ENCODE data around the gene FHIT.

The FHIT gene

GRCh38 chr3:61158216-61158615, 93.0 kb downstream of the FHIT start:
- H3K27me3 ChIP-seq (ENCODE audit: control insufficient read depth, insufficient read depth, low read length), result no peaks in the 10 kb centered on the region
- H3K4me1 ChIP-seq (ENCODE audit: control insufficient read depth, insufficient read depth, low read length), result no peaks in the 10 kb centered on the region
- no peak overlapping the region for H3K9ac ChIP-seq (ENCODE audit: low read length)

GRCh38 chr3:61157414-61157813, 93.8 kb downstream of the FHIT start:
- H3K27ac ChIP-seq (ENCODE audit: low read depth, low read length), result no peak overlapping the region
- no peaks in the 10 kb centered on the region for H3K36me3 ChIP-seq (ENCODE audit: control insufficient read depth, insufficient read depth, low read length)
- no peaks in the 10 kb centered on the region for H3K27me3 ChIP-seq (ENCODE audit: control insufficient read depth, insufficient read depth, low read length)
- no peak overlapping the region for H3K9ac ChIP-seq (ENCODE audit: low read length)
- no peak overlapping the region for H3K4me3 ChIP-seq (ENCODE audit: low read length)
- H3K4me1 ChIP-seq (ENCODE audit: control insufficient read depth, insufficient read depth, low read length), result no peaks in the 10 kb centered on the region

More at GRCh38 chr3:61158216-61158615, 93.0 kb downstream of the FHIT start:
- no peak overlapping the region for H3K27ac ChIP-seq (ENCODE audit: low read depth, low read length)
- no peaks in the 10 kb centered on the region for H3K36me3 ChIP-seq (ENCODE audit: control insufficient read depth, insufficient read depth, low read length)
- no peak overlapping the region for H3K4me3 ChIP-seq (ENCODE audit: low read length)

GRCh38 chr3:61155701-61156292, 95.5 kb downstream of the FHIT start:
- Histone ChIP-seq H3K27me3 (ENCODE audit: control insufficient read depth, insufficient read depth, low read length) (no peaks in the 10 kb centered on the region), H3K4me1 (ENCODE audit: control insufficient read depth, insufficient read depth, low read length) (no peaks in the 10 kb centered on the region), H3K36me3 (ENCODE audit: control insufficient read depth, insufficient read depth, low read length) (no peaks in the 10 kb centered on the region), H3K9ac (ENCODE audit: low read length) (no peak overlapping the region), H3K4me3 (ENCODE audit: low read length) (no peak overlapping the region), H3K27ac (ENCODE audit: low read depth, low read length) (no peak overlapping the region)

GRCh38 chr3:61154457-61155198, 96.6 kb downstream of the FHIT start:
- Histone ChIP-seq H3K36me3 (ENCODE audit: control insufficient read depth, insufficient read depth, low read length) (no peaks in the 10 kb centered on the region), H3K9ac (ENCODE audit: low read length) (no peak overlapping the region), H3K27me3 (ENCODE audit: control insufficient read depth, insufficient read depth, low read length) (no peaks in the 10 kb centered on the region), H3K27ac (ENCODE audit: low read depth, low read length) (no peak overlapping the region), H3K4me3 (ENCODE audit: low read length) (no peak overlapping the region), H3K4me1 (ENCODE audit: control insufficient read depth, insufficient read depth, low read length) (no peaks in the 10 kb centered on the region)

- Histone ChIP-seq H3K4me1 (ENCODE audit: control insufficient read depth, insufficient read depth, low read length) (no peaks in the 10 kb centered on the region), H3K4me3 (ENCODE audit: low read length) (no peak overlapping the region), H3K36me3 (ENCODE audit: control insufficient read depth, insufficient read depth, low read length) (no peaks in the 10 kb centered on the region), H3K9ac (ENCODE audit: low read length) (no peak overlapping the region), H3K27me3 (ENCODE audit: control insufficient read depth, insufficient read depth, low read length) (no peaks in the 10 kb centered on the region), H3K27ac (ENCODE audit: low read depth, low read length) (no peak overlapping the region)
Measured at GRCh38 chr3:61152071-61152470, 99.2 kb downstream of the FHIT start.

- no peaks in the 10 kb centered on the region for H3K4me1 ChIP-seq (ENCODE audit: control insufficient read depth, insufficient read depth, low read length)
- H3K27ac ChIP-seq (ENCODE audit: low read depth, low read length), result no peak overlapping the region
- H3K36me3 ChIP-seq (ENCODE audit: control insufficient read depth, insufficient read depth, low read length), result no peaks in the 10 kb centered on the region
- H3K4me3 ChIP-seq (ENCODE audit: low read length), result no peak overlapping the region
- H3K27me3 ChIP-seq (ENCODE audit: control insufficient read depth, insufficient read depth, low read length), result no peaks in the 10 kb centered on the region
- H3K9ac ChIP-seq (ENCODE audit: low read length), result no peak overlapping the region
Measured at GRCh38 chr3:61149236-61149635, 102.0 kb downstream of the FHIT start.

DNA sequence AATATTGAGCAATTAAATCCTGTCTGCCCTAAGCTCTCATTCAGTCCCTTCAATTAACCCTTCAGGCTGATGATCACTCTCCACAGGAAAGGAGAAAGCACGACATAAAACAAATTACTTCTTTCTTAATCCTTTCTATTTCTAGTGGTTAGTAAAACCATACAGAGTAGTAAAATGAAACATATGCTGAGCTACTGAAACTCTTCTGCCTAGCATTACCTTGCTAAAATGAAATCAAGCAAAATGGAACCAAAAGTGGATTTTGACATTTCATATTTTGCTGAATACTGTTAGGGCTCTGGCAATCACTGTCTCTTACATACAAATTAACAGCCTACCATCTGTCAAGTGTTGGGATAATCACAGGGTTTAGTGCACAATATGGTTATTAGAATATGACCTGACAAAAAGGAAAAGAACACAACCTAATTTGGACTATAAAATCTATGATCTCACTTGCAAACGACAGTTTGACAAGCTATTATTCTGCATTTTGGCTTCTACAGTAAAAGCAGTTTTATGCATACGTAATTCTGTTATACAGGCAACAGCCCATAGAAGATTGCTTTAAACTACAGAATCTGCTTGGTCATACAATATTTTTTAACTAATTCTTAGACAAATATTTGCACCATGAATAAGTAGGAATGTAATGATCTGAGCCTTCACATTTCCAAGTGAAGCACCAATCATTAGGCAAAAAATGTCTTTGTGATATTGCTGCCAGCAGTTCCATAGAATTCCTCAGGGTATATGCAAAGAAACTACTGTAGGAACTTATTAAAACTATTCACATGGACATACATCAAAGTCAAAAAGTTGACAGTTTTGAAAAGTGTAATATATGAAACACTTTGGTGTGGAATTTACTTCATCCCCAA, 105.0 kb downstream of the FHIT start:
- H3K27me3 ChIP-seq (ENCODE audit: control insufficient read depth, insufficient read depth, low read length), result no peaks in the 10 kb centered on the region
- H3K4me1 ChIP-seq (ENCODE audit: control insufficient read depth, insufficient read depth, low read length), result no peaks in the 10 kb centered on the region
- H3K27ac ChIP-seq (ENCODE audit: low read depth, low read length), result no peak overlapping the region
- no peaks in the 10 kb centered on the region for H3K36me3 ChIP-seq (ENCODE audit: control insufficient read depth, insufficient read depth, low read length)
- no peak overlapping the region for H3K4me3 ChIP-seq (ENCODE audit: low read length)
- H3K9ac ChIP-seq (ENCODE audit: low read length), result no peak overlapping the region

- no peaks in the 10 kb centered on the region for H3K27me3 ChIP-seq (ENCODE audit: control insufficient read depth, insufficient read depth, low read length)
- no peaks in the 10 kb centered on the region for H3K36me3 ChIP-seq (ENCODE audit: control insufficient read depth, insufficient read depth, low read length)
- H3K27ac ChIP-seq (ENCODE audit: low read depth, low read length), result no peak overlapping the region
- no peak overlapping the region for H3K9ac ChIP-seq (ENCODE audit: low read length)
- no peaks in the 10 kb centered on the region for H3K4me1 ChIP-seq (ENCODE audit: control insufficient read depth, insufficient read depth, low read length)
- no peak overlapping the region for H3K4me3 ChIP-seq (ENCODE audit: low read length)
Measured at GRCh38 chr3:61141697-61142096, 109.6 kb downstream of the FHIT start.

GRCh38 chr3:61141227-61141626, 110.0 kb downstream of the FHIT start:
- Histone ChIP-seq H3K27me3 (ENCODE audit: control insufficient read depth, insufficient read depth, low read length) (no peaks in the 10 kb centered on the region), H3K4me3 (ENCODE audit: low read length) (no peak overlapping the region), H3K36me3 (ENCODE audit: control insufficient read depth, insufficient read depth, low read length) (no peaks in the 10 kb centered on the region), H3K27ac (ENCODE audit: low read depth, low read length) (no peak overlapping the region), H3K4me1 (ENCODE audit: control insufficient read depth, insufficient read depth, low read length) (no peaks in the 10 kb centered on the region), H3K9ac (ENCODE audit: low read length) (no peak overlapping the region)

GRCh38 chr3:61139686-61140085, 111.6 kb downstream of the FHIT start:
- no peaks in the 10 kb centered on the region for H3K27me3 ChIP-seq (ENCODE audit: control insufficient read depth, insufficient read depth, low read length)
- H3K4me1 ChIP-seq (ENCODE audit: control insufficient read depth, insufficient read depth, low read length), result no peaks in the 10 kb centered on the region
- H3K27ac ChIP-seq (ENCODE audit: low read depth, low read length), result no peak overlapping the region
- H3K4me3 ChIP-seq (ENCODE audit: low read length), result no peak overlapping the region
- no peaks in the 10 kb centered on the region for H3K36me3 ChIP-seq (ENCODE audit: control insufficient read depth, insufficient read depth, low read length)
- no peak overlapping the region for H3K9ac ChIP-seq (ENCODE audit: low read length)

GRCh38 chr3:61138401-61138800, 112.9 kb downstream of the FHIT start:
- H3K4me3 ChIP-seq (ENCODE audit: low read length), result no peak overlapping the region
- H3K27ac ChIP-seq (ENCODE audit: low read depth, low read length), result no peak overlapping the region

GRCh38 chr3:61136191-61136590, 115.1 kb downstream of the FHIT start:
- no peak overlapping the region for H3K9ac ChIP-seq (ENCODE audit: low read length)

More at GRCh38 chr3:61138401-61138800, 112.9 kb downstream of the FHIT start:
- Histone ChIP-seq H3K4me1 (ENCODE audit: control insufficient read depth, insufficient read depth, low read length) (no peaks in the 10 kb centered on the region), H3K36me3 (ENCODE audit: control insufficient read depth, insufficient read depth, low read length) (no peaks in the 10 kb centered on the region), H3K9ac (ENCODE audit: low read length) (no peak overlapping the region), H3K27me3 (ENCODE audit: control insufficient read depth, insufficient read depth, low read length) (no peaks in the 10 kb centered on the region)

More at GRCh38 chr3:61136191-61136590, 115.1 kb downstream of the FHIT start:
- H3K36me3 ChIP-seq (ENCODE audit: control insufficient read depth, insufficient read depth, low read length), result no peaks in the 10 kb centered on the region
- no peak overlapping the region for H3K27ac ChIP-seq (ENCODE audit: low read depth, low read length)
- no peaks in the 10 kb centered on the region for H3K27me3 ChIP-seq (ENCODE audit: control insufficient read depth, insufficient read depth, low read length)
- no peak overlapping the region for H3K4me3 ChIP-seq (ENCODE audit: low read length)
- no peaks in the 10 kb centered on the region for H3K4me1 ChIP-seq (ENCODE audit: control insufficient read depth, insufficient read depth, low read length)

Measured in rectal smooth muscle tissue (tissue), 1 donor.